Measurements from ENCODE around the gene AHDC1.

AHDC1 gene

DNA sequence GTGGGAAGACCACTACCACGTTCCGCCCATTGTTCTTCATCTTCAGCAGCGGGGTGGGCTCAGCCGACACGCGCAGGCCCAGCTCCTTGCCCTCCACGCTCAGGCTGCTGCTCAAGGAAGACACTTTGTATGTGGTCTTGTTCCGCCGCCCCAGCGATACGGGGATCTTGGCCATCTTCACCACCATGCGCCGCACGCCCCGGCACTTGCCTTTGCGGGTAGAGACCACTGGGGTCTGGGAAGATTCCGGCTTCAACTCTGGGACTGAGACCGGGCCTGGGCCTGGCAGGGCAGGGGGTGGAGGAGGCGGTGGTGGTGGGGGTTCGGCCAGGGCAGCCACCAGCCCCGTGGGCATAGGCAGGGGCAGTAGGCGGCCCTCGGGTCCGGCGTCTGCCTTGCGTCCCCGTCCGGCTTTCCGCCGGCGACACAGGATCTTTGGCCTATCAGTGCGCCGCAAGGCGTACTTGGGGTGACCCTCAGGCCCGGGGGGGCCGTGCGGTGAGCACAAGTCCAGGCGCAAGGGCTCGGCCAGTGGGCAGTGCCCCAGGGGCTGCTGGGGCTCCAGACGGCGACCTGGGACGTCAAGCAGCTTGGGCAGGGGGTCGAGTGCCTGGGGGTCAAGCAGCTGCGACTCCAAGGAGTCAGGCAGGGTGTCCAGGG, 53.3 kb downstream of the AHDC1 start:
- H3K79me2 ChIP-seq (ENCODE audit: low read length) = no peaks in the 10 kb centered on the region
- H3K27ac ChIP-seq (ENCODE audit: low read length) = no peak overlapping the region
- H3K4me1 ChIP-seq (ENCODE audit: low read length) = 0 out of 2 replicates have a peak, but pooled peaks cover under 1% of the 10 kb centered on the region
- no peaks in the 10 kb centered on the region for H3K27me3 ChIP-seq (replicated peaks; ENCODE audit: insufficient read depth, low read length)
- no peak overlapping the region for H3K4me3 ChIP-seq (ENCODE audit: low read length)
- no peak overlapping the region for H3K9ac ChIP-seq (ENCODE audit: low read length)
- no peaks in the 10 kb centered on the region for H3K9me3 ChIP-seq (replicated peaks; ENCODE audit: insufficient read depth, low read length)
- H3K4me2 ChIP-seq (ENCODE audit: low read depth, low read length) = no peak overlapping the region
- no peaks in the 10 kb centered on the region for H3K9me2 ChIP-seq (replicated peaks; ENCODE audit: insufficient read depth, low read length)
- TF ChIP-seq, protein P1, sequence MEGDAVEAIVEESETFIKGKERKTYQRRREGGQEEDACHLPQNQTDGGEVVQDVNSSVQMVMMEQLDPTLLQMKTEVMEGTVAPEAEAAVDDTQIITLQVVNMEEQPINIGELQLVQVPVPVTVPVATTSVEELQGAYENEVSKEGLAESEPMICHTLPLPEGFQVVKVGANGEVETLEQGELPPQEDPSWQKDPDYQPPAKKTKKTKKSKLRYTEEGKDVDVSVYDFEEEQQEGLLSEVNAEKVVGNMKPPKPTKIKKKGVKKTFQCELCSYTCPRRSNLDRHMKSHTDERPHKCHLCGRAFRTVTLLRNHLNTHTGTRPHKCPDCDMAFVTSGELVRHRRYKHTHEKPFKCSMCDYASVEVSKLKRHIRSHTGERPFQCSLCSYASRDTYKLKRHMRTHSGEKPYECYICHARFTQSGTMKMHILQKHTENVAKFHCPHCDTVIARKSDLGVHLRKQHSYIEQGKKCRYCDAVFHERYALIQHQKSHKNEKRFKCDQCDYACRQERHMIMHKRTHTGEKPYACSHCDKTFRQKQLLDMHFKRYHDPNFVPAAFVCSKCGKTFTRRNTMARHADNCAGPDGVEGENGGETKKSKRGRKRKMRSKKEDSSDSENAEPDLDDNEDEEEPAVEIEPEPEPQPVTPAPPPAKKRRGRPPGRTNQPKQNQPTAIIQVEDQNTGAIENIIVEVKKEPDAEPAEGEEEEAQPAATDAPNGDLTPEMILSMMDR (IDR thresholded peaks at IDR 0.05; ENCODE audit: low read length) = no peak
- TF ChIP-seq EZH2phosphoT487 (IDR thresholded peaks at IDR 0.05; ENCODE audit: low read length) = no peak
- no peak for TF ChIP-seq EZH2 (optimal IDR thresholded peaks at IDR 0.05; ENCODE audit: low read depth, low read length)
- no peaks in the 10 kb centered on the region for H4K20me1 ChIP-seq (ENCODE audit: insufficient read depth, low read length)
- DNase-seq = no peak
- H3F3A ChIP-seq (ENCODE audit: insufficient read depth, low read length) = no peaks in the 10 kb centered on the region
- no peak overlapping the region for H2AFZ ChIP-seq (ENCODE audit: low read length)
- H3K36me3 ChIP-seq (replicated peaks; ENCODE audit: insufficient read depth, low read length) = no peaks in the 10 kb centered on the region

DNA sequence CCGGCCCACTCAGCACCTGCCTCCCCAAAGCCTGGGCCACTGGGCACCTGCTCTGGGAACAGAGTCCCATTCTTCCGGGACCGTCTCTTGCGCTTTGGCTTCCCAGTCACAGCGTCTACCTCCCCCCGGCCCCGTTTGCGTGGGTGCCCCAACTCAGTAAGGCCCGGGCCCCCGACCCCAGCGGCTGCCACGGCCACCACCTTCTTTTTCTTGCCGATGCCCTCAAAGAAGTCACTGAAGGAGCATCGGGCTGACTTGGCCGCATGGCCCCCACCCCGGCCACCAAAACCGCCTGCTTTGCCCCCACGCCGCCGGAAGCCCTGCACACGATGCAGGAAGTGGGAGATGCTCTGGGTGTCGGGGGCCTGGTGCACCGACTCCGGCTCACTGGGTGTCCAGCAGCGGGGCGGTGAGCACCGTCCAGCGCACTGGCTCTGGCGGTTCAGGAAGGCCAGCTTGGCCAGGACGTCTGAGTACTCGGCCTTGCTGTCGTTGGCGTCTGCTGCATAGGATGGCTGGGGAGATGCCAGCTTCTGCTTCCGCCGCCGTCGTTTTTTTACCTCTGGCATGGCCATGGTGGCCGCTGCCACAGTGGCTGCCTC, 54.0 kb downstream of the AHDC1 start:
- no peaks in the 10 kb centered on the region for H3K9me2 ChIP-seq (replicated peaks; ENCODE audit: insufficient read depth, low read length)
- no peaks in the 10 kb centered on the region for H3F3A ChIP-seq (ENCODE audit: insufficient read depth, low read length)
- no peak overlapping the region for H2AFZ ChIP-seq (ENCODE audit: low read length)
- H3K9me3 ChIP-seq (replicated peaks; ENCODE audit: insufficient read depth, low read length) = no peaks in the 10 kb centered on the region
- H3K9ac ChIP-seq (ENCODE audit: low read length) = no peak overlapping the region
- DNase-seq = no peak
- no peak overlapping the region for H3K27ac ChIP-seq (ENCODE audit: low read length)
- no peaks in the 10 kb centered on the region for H3K27me3 ChIP-seq (replicated peaks; ENCODE audit: insufficient read depth, low read length)
- H3K4me1 ChIP-seq (ENCODE audit: low read length) = no peaks in the 10 kb centered on the region
- H3K4me3 ChIP-seq (ENCODE audit: low read length) = no peak overlapping the region
- H3K79me2 ChIP-seq (ENCODE audit: low read length) = no peaks in the 10 kb centered on the region
- H3K4me2 ChIP-seq (ENCODE audit: low read depth, low read length) = no peak overlapping the region
- no peaks in the 10 kb centered on the region for H3K36me3 ChIP-seq (replicated peaks; ENCODE audit: insufficient read depth, low read length)
- no peak for TF ChIP-seq EZH2 (optimal IDR thresholded peaks at IDR 0.05; ENCODE audit: low read depth, low read length)
- TF ChIP-seq EZH2phosphoT487 (IDR thresholded peaks at IDR 0.05; ENCODE audit: low read length) = no peak
- TF ChIP-seq, protein P1 (IDR thresholded peaks at IDR 0.05; ENCODE audit: low read length) = no peak
- H4K20me1 ChIP-seq (ENCODE audit: insufficient read depth, low read length) = no peaks in the 10 kb centered on the region

DNA sequence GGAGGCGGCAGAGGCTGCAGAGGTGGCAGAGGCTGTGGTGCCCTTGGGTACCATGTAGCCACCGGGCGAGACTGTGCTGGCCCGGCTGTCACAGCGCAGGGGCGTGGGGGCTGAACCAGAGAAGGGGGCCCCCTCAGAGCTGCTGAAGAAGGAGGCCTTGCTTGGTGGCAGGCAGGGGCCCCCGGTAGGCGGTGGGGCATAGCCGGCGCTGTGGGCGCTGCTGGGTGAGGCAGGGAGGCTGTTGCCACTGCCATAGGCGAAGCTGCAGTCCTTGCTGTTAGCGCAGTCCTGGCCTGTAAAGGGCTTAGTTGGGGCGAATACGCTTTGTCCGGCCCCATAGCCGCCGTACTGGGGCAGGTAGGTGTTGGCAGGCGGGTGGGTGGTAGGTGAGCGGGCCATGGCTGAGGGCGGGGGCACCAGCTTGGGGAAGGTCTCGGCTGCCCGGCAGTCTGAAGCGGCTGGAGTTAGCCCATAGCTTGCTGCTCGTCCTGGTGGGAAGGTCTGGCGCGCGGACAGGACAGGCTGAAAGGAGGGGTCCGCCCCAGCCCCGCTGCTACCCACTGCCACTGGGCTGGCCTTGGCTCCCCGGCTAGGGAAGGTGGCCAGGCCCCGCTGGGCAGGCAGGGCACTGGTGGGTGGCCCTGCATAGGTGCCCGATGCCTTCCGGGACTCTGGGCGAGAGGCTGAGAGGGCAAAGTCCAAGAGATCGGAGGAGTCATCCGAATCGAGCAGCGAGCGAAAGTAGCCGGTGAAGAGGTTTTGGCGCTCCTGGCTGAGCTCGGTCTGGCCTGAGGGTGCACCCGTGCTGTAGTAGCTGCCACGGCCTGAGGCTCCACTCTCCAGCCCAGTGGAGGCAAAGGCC, 54.9 kb downstream of the AHDC1 start:
- no peaks in the 10 kb centered on the region for H3K79me2 ChIP-seq (ENCODE audit: low read length)
- no peak overlapping the region for H2AFZ ChIP-seq (ENCODE audit: low read length)

More for the DNA sequence above, 54.9 kb downstream of the AHDC1 start:
- Histone ChIP-seq H3K4me3 (ENCODE audit: low read length) (no peak overlapping the region), H3K9me2 (replicated peaks; ENCODE audit: insufficient read depth, low read length) (no peaks in the 10 kb centered on the region), H3K27ac (ENCODE audit: low read length) (no peak overlapping the region), H3K9ac (ENCODE audit: low read length) (no peak overlapping the region), H3K4me1 (ENCODE audit: low read length) (no peaks in the 10 kb centered on the region), H3K9me3 (replicated peaks; ENCODE audit: insufficient read depth, low read length) (no peaks in the 10 kb centered on the region), H3K27me3 (replicated peaks; ENCODE audit: insufficient read depth, low read length) (no peaks in the 10 kb centered on the region), H3F3A (ENCODE audit: insufficient read depth, low read length) (no peaks in the 10 kb centered on the region), H3K4me2 (ENCODE audit: low read depth, low read length) (no peak overlapping the region), H4K20me1 (ENCODE audit: insufficient read depth, low read length) (no peaks in the 10 kb centered on the region), H3K36me3 (replicated peaks; ENCODE audit: insufficient read depth, low read length) (no peaks in the 10 kb centered on the region)
- DNase-seq = no peak
- TF ChIP-seq EZH2phosphoT487 (IDR thresholded peaks at IDR 0.05; ENCODE audit: low read length) (no peak), EZH2 (optimal IDR thresholded peaks at IDR 0.05; ENCODE audit: low read depth, low read length) (no peak)
- TF ChIP-seq, protein P1 (IDR thresholded peaks at IDR 0.05; ENCODE audit: low read length) = no peak

All from MM.1S (cell line).